Measurements from ENCODE around the gene KIF25. TPM values are rescaled to one million over a fixed set of nuclear protein-coding genes. Genes with fewer than 3 reads are reported as not detected.

Gene KIF25
- polyA plus RNA-seq, 2 of the 4 experiments (the other 2 are of a cell fraction), result 0.06 to 0.13 TPM

DNA sequence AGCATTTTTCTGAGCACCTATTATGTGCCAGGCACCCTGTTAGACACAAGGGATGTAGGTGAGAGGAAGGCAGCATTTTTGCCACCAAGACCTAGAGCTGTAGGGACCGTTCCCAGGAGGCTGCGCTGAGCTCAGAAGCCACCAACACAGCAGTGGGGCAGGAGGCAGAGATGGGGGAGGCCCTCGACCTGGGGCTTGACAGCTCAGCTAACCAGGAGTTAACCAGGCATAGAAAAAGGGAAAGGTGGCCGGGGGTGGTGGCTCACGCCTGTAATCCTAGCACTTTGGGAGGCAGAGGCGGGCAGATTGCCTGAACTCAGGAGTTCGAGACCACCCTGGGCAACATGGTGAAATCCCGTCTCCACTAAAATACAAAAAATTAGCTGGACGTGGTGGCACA is 29.5 kb downstream of the KIF25 start:
- DNase-seq (ENCODE audit: low read depth in 1 of 2, low spot score in 1 of 2), result no peak
- no peak for TF ChIP-seq FOXS1 (CRISPR knock-in tag; IDR thresholded peaks at IDR 0.05)
- no peak for TF ChIP-seq RCOR1 (IDR thresholded peaks at IDR 0.05; ENCODE audit: low read depth, low read length)
- no peak for TF ChIP-seq RFX5 (IDR thresholded peaks at IDR 0.05)
- TF ChIP-seq, protein P1, sequence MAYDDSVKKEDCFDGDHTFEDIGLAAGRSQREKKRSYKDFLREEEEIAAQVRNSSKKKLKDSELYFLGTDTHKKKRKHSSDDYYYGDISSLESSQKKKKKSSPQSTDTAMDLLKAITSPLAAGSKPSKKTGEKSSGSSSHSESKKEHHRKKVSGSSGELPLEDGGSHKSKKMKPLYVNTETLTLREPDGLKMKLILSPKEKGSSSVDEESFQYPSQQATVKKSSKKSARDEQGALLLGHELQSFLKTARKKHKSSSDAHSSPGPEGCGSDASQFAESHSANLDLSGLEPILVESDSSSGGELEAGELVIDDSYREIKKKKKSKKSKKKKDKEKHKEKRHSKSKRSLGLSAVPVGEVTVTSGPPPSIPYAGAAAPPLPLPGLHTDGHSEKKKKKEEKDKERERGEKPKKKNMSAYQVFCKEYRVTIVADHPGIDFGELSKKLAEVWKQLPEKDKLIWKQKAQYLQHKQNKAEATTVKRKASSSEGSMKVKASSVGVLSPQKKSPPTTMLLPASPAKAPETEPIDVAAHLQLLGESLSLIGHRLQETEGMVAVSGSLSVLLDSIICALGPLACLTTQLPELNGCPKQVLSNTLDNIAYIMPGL (CRISPR knock-in tag; IDR thresholded peaks at IDR 0.05; ENCODE audit: borderline replicate concordance), result no peak
- TF ChIP-seq MYC (IDR thresholded peaks at IDR 0.05; ENCODE audit: borderline replicate concordance, low read length), result no peak
- no peak for TF ChIP-seq ZFP36 (IDR thresholded peaks at IDR 0.05; ENCODE audit: borderline replicate concordance, partially characterized antibody)
- TF ChIP-seq EHMT2 (IDR thresholded peaks at IDR 0.05; ENCODE audit: low read depth), result no peak
- H3K4me2 ChIP-seq, result no peak overlapping the region
- no peak for FAIRE-seq
- POLR2A ChIA-PET, result no interaction called here
- no peak overlapping the region for H3K27ac ChIP-seq
- no peak overlapping the region for H3K4me3 ChIP-seq
- peaks cover 7% of the 10 kb centered on the region; the same call in 2 of the 3 replicates for H3K4me1 ChIP-seq
- H3K9me3 ChIP-seq, result no peaks in the 10 kb centered on the region
- ATAC-seq, result no peak
- CTCF ChIA-PET, result no interaction called here
- 75% methylated on average over 9 of the region's 9 CpGs for WGBS (ENCODE audit: missing lambda C conversion rate)

DNA sequence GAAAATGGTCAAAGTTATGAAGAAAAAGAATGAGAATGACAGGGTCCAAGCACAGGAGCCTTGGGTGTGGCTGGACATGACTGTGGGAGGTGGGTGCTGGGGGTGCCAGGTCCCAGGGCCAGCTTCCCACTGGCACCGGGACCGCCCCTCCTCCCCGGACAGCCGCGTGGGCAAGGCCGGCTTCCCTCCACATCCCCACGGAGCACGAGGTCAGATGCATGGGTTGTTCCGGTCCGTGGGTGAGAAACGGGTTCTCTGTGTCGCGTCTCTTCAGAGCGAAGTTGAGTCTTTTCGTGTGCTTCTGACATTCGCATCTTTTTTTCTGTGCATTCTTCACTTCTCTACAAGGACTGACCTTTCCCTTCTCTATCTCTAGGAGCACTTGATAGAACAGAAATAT is 30.1 kb downstream of the KIF25 start:
- H3K27ac ChIP-seq, result no peak overlapping the region
- ChIA-PET POLR2A (no interaction called here), CTCF (no interaction called here)
- H3K4me3 ChIP-seq, result no peak overlapping the region
- TF ChIP-seq NFE2L2 (conservative IDR thresholded peaks at IDR 0.05; ENCODE audit: low read length), result no peak
- no peak for TF ChIP-seq FOSL2 (IDR thresholded peaks at IDR 0.05)
- no peak for TF ChIP-seq FOSL2 (CRISPR knock-in tag; IDR thresholded peaks at IDR 0.05)
- no peak for TF ChIP-seq CHD2 (IDR thresholded peaks at IDR 0.05; ENCODE audit: low read length, partially characterized antibody)
- TF ChIP-seq, protein P2, sequence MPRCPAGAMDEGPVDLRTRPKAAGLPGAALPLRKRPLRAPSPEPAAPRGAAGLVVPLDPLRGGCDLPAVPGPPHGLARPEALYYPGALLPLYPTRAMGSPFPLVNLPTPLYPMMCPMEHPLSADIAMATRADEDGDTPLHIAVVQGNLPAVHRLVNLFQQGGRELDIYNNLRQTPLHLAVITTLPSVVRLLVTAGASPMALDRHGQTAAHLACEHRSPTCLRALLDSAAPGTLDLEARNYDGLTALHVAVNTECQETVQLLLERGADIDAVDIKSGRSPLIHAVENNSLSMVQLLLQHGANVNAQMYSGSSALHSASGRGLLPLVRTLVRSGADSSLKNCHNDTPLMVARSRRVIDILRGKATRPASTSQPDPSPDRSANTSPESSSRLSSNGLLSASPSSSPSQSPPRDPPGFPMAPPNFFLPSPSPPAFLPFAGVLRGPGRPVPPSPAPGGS (IDR thresholded peaks at IDR 0.05), result no peak
- no peak for TF ChIP-seq FOSB (CRISPR knock-in tag; IDR thresholded peaks at IDR 0.05)
- no peak for TF ChIP-seq KDM5A (IDR thresholded peaks at IDR 0.05)
- no peak for TF ChIP-seq EHMT2 (IDR thresholded peaks at IDR 0.05; ENCODE audit: low read depth)
- no peak for TF ChIP-seq ESRRA (IDR thresholded peaks at IDR 0.05; ENCODE audit: borderline replicate concordance, low read length)
- TF ChIP-seq RCOR1 (IDR thresholded peaks at IDR 0.05; ENCODE audit: low read depth, low read length), result no peak
- no peak for TF ChIP-seq JUN (IDR thresholded peaks at IDR 0.05)
- TF ChIP-seq HOXA7 (CRISPR knock-in tag; IDR thresholded peaks at IDR 0.05), result no peak
- TF ChIP-seq, protein P3, sequence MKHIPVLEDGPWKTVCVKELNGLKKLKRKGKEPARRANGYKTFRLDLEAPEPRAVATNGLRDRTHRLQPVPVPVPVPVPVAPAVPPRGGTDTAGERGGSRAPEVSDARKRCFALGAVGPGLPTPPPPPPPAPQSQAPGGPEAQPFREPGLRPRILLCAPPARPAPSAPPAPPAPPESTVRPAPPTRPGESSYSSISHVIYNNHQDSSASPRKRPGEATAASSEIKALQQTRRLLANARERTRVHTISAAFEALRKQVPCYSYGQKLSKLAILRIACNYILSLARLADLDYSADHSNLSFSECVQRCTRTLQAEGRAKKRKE (CRISPR knock-in tag; IDR thresholded peaks at IDR 0.05; ENCODE audit: low read depth), result no peak
- no peak for TF ChIP-seq TP53 (CRISPR knock-in tag; IDR thresholded peaks at IDR 0.05)
- TF ChIP-seq, protein P4, sequence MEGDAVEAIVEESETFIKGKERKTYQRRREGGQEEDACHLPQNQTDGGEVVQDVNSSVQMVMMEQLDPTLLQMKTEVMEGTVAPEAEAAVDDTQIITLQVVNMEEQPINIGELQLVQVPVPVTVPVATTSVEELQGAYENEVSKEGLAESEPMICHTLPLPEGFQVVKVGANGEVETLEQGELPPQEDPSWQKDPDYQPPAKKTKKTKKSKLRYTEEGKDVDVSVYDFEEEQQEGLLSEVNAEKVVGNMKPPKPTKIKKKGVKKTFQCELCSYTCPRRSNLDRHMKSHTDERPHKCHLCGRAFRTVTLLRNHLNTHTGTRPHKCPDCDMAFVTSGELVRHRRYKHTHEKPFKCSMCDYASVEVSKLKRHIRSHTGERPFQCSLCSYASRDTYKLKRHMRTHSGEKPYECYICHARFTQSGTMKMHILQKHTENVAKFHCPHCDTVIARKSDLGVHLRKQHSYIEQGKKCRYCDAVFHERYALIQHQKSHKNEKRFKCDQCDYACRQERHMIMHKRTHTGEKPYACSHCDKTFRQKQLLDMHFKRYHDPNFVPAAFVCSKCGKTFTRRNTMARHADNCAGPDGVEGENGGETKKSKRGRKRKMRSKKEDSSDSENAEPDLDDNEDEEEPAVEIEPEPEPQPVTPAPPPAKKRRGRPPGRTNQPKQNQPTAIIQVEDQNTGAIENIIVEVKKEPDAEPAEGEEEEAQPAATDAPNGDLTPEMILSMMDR (IDR thresholded peaks at IDR 0.05), result no peak
- no peak for TF ChIP-seq CEBPB (IDR thresholded peaks at IDR 0.05)
- no peak for TF ChIP-seq RNF2 (IDR thresholded peaks at IDR 0.05; ENCODE audit: borderline replicate concordance, low read depth)
- no peak for TF ChIP-seq MAZ (IDR thresholded peaks at IDR 0.05; ENCODE audit: borderline replicate concordance, low read depth, low read length)
- TF ChIP-seq, protein P5, sequence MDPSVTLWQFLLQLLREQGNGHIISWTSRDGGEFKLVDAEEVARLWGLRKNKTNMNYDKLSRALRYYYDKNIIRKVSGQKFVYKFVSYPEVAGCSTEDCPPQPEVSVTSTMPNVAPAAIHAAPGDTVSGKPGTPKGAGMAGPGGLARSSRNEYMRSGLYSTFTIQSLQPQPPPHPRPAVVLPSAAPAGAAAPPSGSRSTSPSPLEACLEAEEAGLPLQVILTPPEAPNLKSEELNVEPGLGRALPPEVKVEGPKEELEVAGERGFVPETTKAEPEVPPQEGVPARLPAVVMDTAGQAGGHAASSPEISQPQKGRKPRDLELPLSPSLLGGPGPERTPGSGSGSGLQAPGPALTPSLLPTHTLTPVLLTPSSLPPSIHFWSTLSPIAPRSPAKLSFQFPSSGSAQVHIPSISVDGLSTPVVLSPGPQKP (IDR thresholded peaks at IDR 0.05; ENCODE audit: low read depth, low read length), result no peak
- TF ChIP-seq, protein P6, sequence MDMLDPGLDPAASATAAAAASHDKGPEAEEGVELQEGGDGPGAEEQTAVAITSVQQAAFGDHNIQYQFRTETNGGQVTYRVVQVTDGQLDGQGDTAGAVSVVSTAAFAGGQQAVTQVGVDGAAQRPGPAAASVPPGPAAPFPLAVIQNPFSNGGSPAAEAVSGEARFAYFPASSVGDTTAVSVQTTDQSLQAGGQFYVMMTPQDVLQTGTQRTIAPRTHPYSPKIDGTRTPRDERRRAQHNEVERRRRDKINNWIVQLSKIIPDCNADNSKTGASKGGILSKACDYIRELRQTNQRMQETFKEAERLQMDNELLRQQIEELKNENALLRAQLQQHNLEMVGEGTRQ (IDR thresholded peaks at IDR 0.05), result no peak
- WGBS (ENCODE audit: missing lambda C conversion rate), result 94% methylated on average over 16 of the region's 16 CpGs
- peaks cover 7% of the 10 kb centered on the region; the same call in 2 of the 3 replicates for H3K4me1 ChIP-seq
- no peaks in the 10 kb centered on the region for H3K9me3 ChIP-seq
- FAIRE-seq (no peak), DNase-seq (ENCODE audit: low read depth in 1 of 2, low spot score in 1 of 2) (no peak), ATAC-seq (no peak)
- H3K4me2 ChIP-seq, result no peak overlapping the region

Measured in A549 (cell line).